RWPE2 (cell line): ENCODE results near the gene C12orf56.
"Not testable (repeated sequence)": the region's sequence is repeated elsewhere in the genome, so short reads cannot be mapped to it uniquely, and the experiment has no call there.

Experiments used
- ATAC-seq: fragments of 200-7000 bp; cut with Tn5 transposase; 3 replicates; pipeline ENCODE4 v1.9.1; 2021; ENCODE audit warnings: low read depth
- DNase-seq: peaks from one replicate; pipeline ENCODE4 v3.0.0-alpha.2; 2020; ENCODE audit warnings: low spot score
- H3K27ac ChIP-seq: fragments of 450-650 bp; 2 replicates; pipeline ENCODE4 v1.5.1; 2017; ENCODE audit warnings: mild to moderate bottlenecking; ENCODE audit not compliant: poor library complexity, severe bottlenecking
- H3K27me3 ChIP-seq: fragments of 250-450 bp; sonication (Bioruptor Pico); 2 replicates; pipeline ENCODE4 v1.5.1; 2021; ENCODE audit warnings: mild to moderate bottlenecking, moderate library complexity; ENCODE audit not compliant: insufficient read depth, poor library complexity, severe bottlenecking
- H3K36me3 ChIP-seq: fragments of 250-450 bp; sonication (Bioruptor Pico); 2 replicates; pipeline ENCODE4 v1.5.1; 2020; ENCODE audit warnings: low read depth, mild to moderate bottlenecking, moderate library complexity
- H3K4me1 ChIP-seq: fragments of 250-450 bp; sonication (Bioruptor Pico); 2 replicates; pipeline ENCODE4 v1.5.1; 2021; ENCODE audit warnings: mild to moderate bottlenecking, moderate library complexity; ENCODE audit not compliant: insufficient read depth, poor library complexity, severe bottlenecking
- H3K4me3 ChIP-seq: fragments of 250-450 bp; sonication (Bioruptor Pico); 2 replicates; pipeline ENCODE4 v1.5.1; 2021; ENCODE audit warnings: mild to moderate bottlenecking, moderate library complexity; ENCODE audit not compliant: severe bottlenecking
- H3K9me3 ChIP-seq: fragments of 250-450 bp; sonication (Bioruptor Pico); 2 replicates; pipeline ENCODE4 v1.5.1; 2021; ENCODE audit warnings: mild to moderate bottlenecking, moderate library complexity; ENCODE audit not compliant: severe bottlenecking
- CTCF ChIP-seq: fragments of 450-650 bp; IDR thresholded peaks from one replicate; pipeline ENCODE4 v1.5.1; 2017; ENCODE audit warnings: mild to moderate bottlenecking, moderate library complexity; ENCODE audit not compliant: poor library complexity, severe bottlenecking

The C12orf56 gene

GRCh38 chr12:64311877-64312276, 78.7 kb downstream of the C12orf56 start:
- no peak for TF ChIP-seq CTCF
- H3K27ac ChIP-seq = no peak overlapping the region
- H3K27me3 ChIP-seq = no peaks in the 10 kb centered on the region
- ATAC-seq = no peak
- no peaks in the 10 kb centered on the region for H3K4me1 ChIP-seq
- no peaks in the 10 kb centered on the region for H3K36me3 ChIP-seq
- H3K9me3 ChIP-seq = no peaks in the 10 kb centered on the region
- no peak for DNase-seq
- H3K4me3 ChIP-seq = no peak overlapping the region

- no peak for DNase-seq
- no peak for ATAC-seq
- Histone ChIP-seq H3K9me3 (no peaks in the 10 kb centered on the region), H3K27ac (no peak overlapping the region), H3K27me3 (no peaks in the 10 kb centered on the region), H3K36me3 (no peaks in the 10 kb centered on the region), H3K4me1 (no peaks in the 10 kb centered on the region), H3K4me3 (no peak overlapping the region)
- no peak for TF ChIP-seq CTCF
These were observed 86.0 kb downstream of the C12orf56 start for GRCh38 chr12:64304571-64304970.

- no peaks in the 10 kb centered on the region for H3K27me3 ChIP-seq
- no peak overlapping the region for H3K27ac ChIP-seq
- H3K9me3 ChIP-seq = no peaks in the 10 kb centered on the region
- no peak for DNase-seq
- no peaks in the 10 kb centered on the region for H3K36me3 ChIP-seq
- H3K4me1 ChIP-seq = no peaks in the 10 kb centered on the region
- no peak for ATAC-seq
- no peak overlapping the region for H3K4me3 ChIP-seq
- no peak for TF ChIP-seq CTCF
These were observed 90.9 kb downstream of the C12orf56 start for GRCh38 chr12:64299628-64300027.

GRCh38 chr12:64296301-64296700, 94.3 kb downstream of the C12orf56 start:
- Histone ChIP-seq H3K27me3 (no peaks in the 10 kb centered on the region), H3K36me3 (no peaks in the 10 kb centered on the region), H3K4me1 (no peaks in the 10 kb centered on the region), H3K4me3 (no peak overlapping the region), H3K27ac (no peak overlapping the region), H3K9me3 (no peaks in the 10 kb centered on the region)
- TF ChIP-seq CTCF = no peak
- DNase-seq = no peak
- ATAC-seq = no peak

GRCh38 chr12:64293654-64294364, 96.7 kb downstream of the C12orf56 start:
- H3K4me3 ChIP-seq = peak overlapping the region; percentile 24
- TF ChIP-seq CTCF = no peak
- no peak for ATAC-seq

GRCh38 chr12:64293174-64293573, 97.4 kb downstream of the C12orf56 start:
- peak overlapping the region; percentile 24 for H3K4me3 ChIP-seq
- H3K36me3 ChIP-seq, H3K4me1 ChIP-seq, DNase-seq, H3K27ac ChIP-seq, H3K9me3 ChIP-seq, H3K27me3 ChIP-seq, ATAC-seq: not testable (repeated sequence)

More at GRCh38 chr12:64293654-64294364, 96.7 kb downstream of the C12orf56 start:
- Histone ChIP-seq H3K27ac (no peak overlapping the region), H3K4me1 (no peaks in the 10 kb centered on the region), H3K27me3 (no peaks in the 10 kb centered on the region), H3K9me3 (no peaks in the 10 kb centered on the region), H3K36me3 (no peaks in the 10 kb centered on the region)
- no peak for DNase-seq
